ENCODE results near the gene LRGUK.

LRGUK gene

GRCh38 chr7:134313543-134313942, 186.4 kb downstream of the LRGUK start:
- Histone ChIP-seq H3K9ac (ENCODE audit: low read length) (no peak overlapping the region), H2AFZ (ENCODE audit: low read length) (no peak overlapping the region), H3K4me2 (ENCODE audit: low read depth, low read length) (no peak overlapping the region), H3K27ac (ENCODE audit: low read length) (no peak overlapping the region), H3K27me3 (replicated peaks; ENCODE audit: insufficient read depth, low read length) (no peaks in the 10 kb centered on the region), H3K9me3 (replicated peaks; ENCODE audit: insufficient read depth, low read length) (no peaks in the 10 kb centered on the region), H3K9me2 (replicated peaks; ENCODE audit: insufficient read depth, low read length) (no peaks in the 10 kb centered on the region), H3K36me3 (replicated peaks; ENCODE audit: insufficient read depth, low read length) (no peaks in the 10 kb centered on the region), H3F3A (ENCODE audit: insufficient read depth, low read length) (no peaks in the 10 kb centered on the region), H4K20me1 (ENCODE audit: insufficient read depth, low read length) (no peaks in the 10 kb centered on the region), H3K4me1 (ENCODE audit: low read length) (peaks cover 6% of the 10 kb centered on the region; the same call in 1 of the 2 replicates), H3K79me2 (ENCODE audit: low read length) (0 out of 2 replicates have a peak, but pooled peaks cover 2% of the 10 kb centered on the region), H3K4me3 (ENCODE audit: low read length) (no peak overlapping the region)
- no peak for DNase-seq
- TF ChIP-seq CTCF (IDR thresholded peaks at IDR 0.05; ENCODE audit: low read length), result no peak
- no peak for TF ChIP-seq EZH2 (optimal IDR thresholded peaks at IDR 0.05; ENCODE audit: low read depth, low read length)
- TF ChIP-seq EZH2phosphoT487 (IDR thresholded peaks at IDR 0.05; ENCODE audit: low read length), result no peak
